ENCODE measurements around the gene LHX3.
"Not testable (repeated sequence)": the region's sequence is repeated elsewhere in the genome, so short reads cannot be mapped to it uniquely, and the experiment has no call there.

LHX3 gene

GRCh38 chr9:136151848-136152542 is 52.9 kb downstream of the LHX3 start:
- no peak for DNase-seq

- DNase-seq = no peak
These were observed 53.6 kb downstream of the LHX3 start for GRCh38 chr9:136151214-136151804.

- DNase-seq = not testable (repeated sequence)
These were observed 54.2 kb downstream of the LHX3 start for GRCh38 chr9:136150664-136151213.

GRCh38 chr9:136149853-136150252 is 55.1 kb downstream of the LHX3 start:
- no peak for DNase-seq

- no peak for DNase-seq
These were observed 55.6 kb downstream of the LHX3 start for GRCh38 chr9:136149337-136149736.

- DNase-seq = no peak
These were observed 56.2 kb downstream of the LHX3 start for GRCh38 chr9:136148766-136149165.

- DNase-seq = no peak
These were observed 56.8 kb downstream of the LHX3 start for GRCh38 chr9:136147890-136148714.

- DNase-seq = no peak
These were observed 57.7 kb downstream of the LHX3 start for GRCh38 chr9:136147038-136147889.
